ENCODE measurements around the gene CIDEA. TPM values are rescaled to one million over a fixed set of nuclear protein-coding genes. Genes with fewer than 3 reads are reported as not detected.

Gene CIDEA
- total RNA-seq, 1 experiment from 2014 or later = 0.50 TPM

GRCh38 chr18:12278215-12278671 lies 24.1 kb downstream of the CIDEA start (continued):
- no peak for TF ChIP-seq AR (CRISPR knock-in tag; IDR thresholded peaks at IDR 0.05)
- no peak for TF ChIP-seq ETV6 (CRISPR knock-in tag; IDR thresholded peaks at IDR 0.05)
- no peak for TF ChIP-seq JUN (CRISPR knock-in tag; IDR thresholded peaks at IDR 0.05)
- TF ChIP-seq TCF7 (CRISPR knock-in tag; IDR thresholded peaks at IDR 0.05; ENCODE audit: low read depth) = no peak
- no peak for TF ChIP-seq ZNF671 (CRISPR knock-in tag; IDR thresholded peaks at IDR 0.05)
- TF ChIP-seq ZNF396 (CRISPR knock-in tag; IDR thresholded peaks at IDR 0.05; ENCODE audit: borderline replicate concordance) = no peak
- no peak for TF ChIP-seq ZNF281 (CRISPR knock-in tag; IDR thresholded peaks at IDR 0.05)
- no peak for TF ChIP-seq RORB (CRISPR knock-in tag; IDR thresholded peaks at IDR 0.05)
- TF ChIP-seq GTF2I (CRISPR knock-in tag; conservative IDR thresholded peaks at IDR 0.05) = no peak
- no peak for TF ChIP-seq SP1 (CRISPR knock-in tag; conservative IDR thresholded peaks at IDR 0.05)
- no peak for TF ChIP-seq HMGXB4 (CRISPR knock-in tag; IDR thresholded peaks at IDR 0.05)
- TF ChIP-seq ZNF423 (CRISPR knock-in tag; IDR thresholded peaks at IDR 0.05) = no peak
- no peak for TF ChIP-seq ZNF232 (CRISPR knock-in tag; IDR thresholded peaks at IDR 0.05)
- TF ChIP-seq MYBL2 (CRISPR knock-in tag; IDR thresholded peaks at IDR 0.05) = no peak
- no peak for TF ChIP-seq CDX4 (CRISPR knock-in tag; IDR thresholded peaks at IDR 0.05; ENCODE audit: borderline replicate concordance)
- no peak for TF ChIP-seq NFATC4 (CRISPR knock-in tag; IDR thresholded peaks at IDR 0.05)
- TF ChIP-seq NR2C2 (CRISPR knock-in tag; IDR thresholded peaks at IDR 0.05) = no peak
- 0 out of 2 replicates have a peak, but pooled peaks have one; percentile 28 for TF ChIP-seq CREB1 (CRISPR knock-in tag; IDR thresholded peaks at IDR 0.05)
- no peak for TF ChIP-seq ELF4 (CRISPR knock-in tag; IDR thresholded peaks at IDR 0.05; ENCODE audit: low read depth)
- TF ChIP-seq ZNF121 (CRISPR knock-in tag; IDR thresholded peaks at IDR 0.05) = peak; percentile 88
- no peak for TF ChIP-seq CBFB (CRISPR knock-in tag; IDR thresholded peaks at IDR 0.05; ENCODE audit: low read depth)
- TF ChIP-seq USF2 (CRISPR knock-in tag; IDR thresholded peaks at IDR 0.05) = no peak
- no peak for TF ChIP-seq E2F5 (CRISPR knock-in tag; IDR thresholded peaks at IDR 0.05)
- no peak for TF ChIP-seq E2F4 (CRISPR knock-in tag; IDR thresholded peaks at IDR 0.05; ENCODE audit: borderline replicate concordance, low read depth)
- no peak for TF ChIP-seq E2F1 (CRISPR knock-in tag; IDR thresholded peaks at IDR 0.05)
- TF ChIP-seq NFE2L1 (CRISPR knock-in tag; IDR thresholded peaks at IDR 0.05) = 0 out of 2 replicates have a peak, but pooled peaks have one; percentile 39
- TF ChIP-seq ATF2 (CRISPR knock-in tag; IDR thresholded peaks at IDR 0.05; ENCODE audit: borderline replicate concordance, low read depth) = no peak
